GM18498 (cell line): Measurements from ENCODE around the gene GMPR.

Experiments used
- ATAC-seq: cut with Tn5 transposase; IDR thresholded peaks from one replicate; pipeline ENCODE4 v1.9.1; 2021; ENCODE audit warnings: mild to moderate bottlenecking, moderate library complexity; ENCODE audit not compliant: unreplicated experiment

Gene GMPR

DNA sequence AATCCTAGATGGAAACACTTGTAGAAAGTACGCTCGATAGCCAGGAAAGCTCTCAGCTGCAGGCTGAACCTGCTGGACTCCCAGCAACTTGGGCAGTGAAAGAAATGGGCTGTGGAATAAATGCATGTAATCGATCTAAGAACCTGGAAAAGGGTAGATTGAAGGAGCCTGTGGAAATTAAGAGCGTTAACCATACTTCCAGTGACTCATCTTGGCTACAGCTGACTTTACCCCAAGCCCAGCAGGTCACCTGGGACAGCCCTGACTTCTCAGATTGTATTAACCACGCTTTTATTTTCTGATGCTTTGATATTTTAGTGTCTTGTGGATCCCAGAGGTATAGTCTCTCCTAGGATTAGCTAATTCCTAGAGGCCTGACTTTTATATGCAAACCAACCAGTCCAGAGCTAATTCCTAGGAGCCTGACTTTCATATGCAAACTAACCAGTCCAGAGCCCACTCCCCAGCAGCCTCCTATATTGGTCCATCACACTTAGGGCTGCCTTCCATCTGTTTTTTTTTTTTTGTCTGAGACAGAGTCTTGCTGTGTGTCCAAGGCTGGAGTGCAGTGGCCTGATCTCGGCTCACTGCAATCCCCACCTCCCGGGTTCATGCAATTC is 86.3 kb downstream of the GMPR start:
- ATAC-seq: no peak

DNA sequence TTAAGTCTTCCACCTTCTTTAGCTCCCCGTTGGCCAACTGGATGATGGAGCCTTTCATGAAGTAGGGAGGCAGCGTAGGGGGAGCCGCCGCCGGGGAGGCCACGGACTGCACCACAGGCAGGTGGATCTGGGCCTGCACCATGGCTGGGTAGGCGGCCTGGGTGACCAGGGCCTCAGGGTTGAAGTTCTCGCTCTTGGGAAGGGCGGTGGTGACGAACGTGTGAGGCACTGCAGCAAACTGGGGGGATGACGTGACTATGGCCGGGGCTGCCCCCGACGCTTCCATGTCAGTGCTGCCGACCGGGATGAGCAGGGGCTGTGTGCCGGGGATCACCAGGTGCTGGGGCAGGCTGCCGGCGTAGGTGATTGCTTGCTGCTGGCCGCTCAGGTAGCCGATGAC is 88.1 kb downstream of the GMPR start:
- ATAC-seq: no peak

- no peak for ATAC-seq
Observed at GRCh38 chr6:16326971-16327776, 88.8 kb downstream of the GMPR start.

GRCh38 chr6:16327777-16328325 is 89.5 kb downstream of the GMPR start:
- no peak for ATAC-seq

DNA sequence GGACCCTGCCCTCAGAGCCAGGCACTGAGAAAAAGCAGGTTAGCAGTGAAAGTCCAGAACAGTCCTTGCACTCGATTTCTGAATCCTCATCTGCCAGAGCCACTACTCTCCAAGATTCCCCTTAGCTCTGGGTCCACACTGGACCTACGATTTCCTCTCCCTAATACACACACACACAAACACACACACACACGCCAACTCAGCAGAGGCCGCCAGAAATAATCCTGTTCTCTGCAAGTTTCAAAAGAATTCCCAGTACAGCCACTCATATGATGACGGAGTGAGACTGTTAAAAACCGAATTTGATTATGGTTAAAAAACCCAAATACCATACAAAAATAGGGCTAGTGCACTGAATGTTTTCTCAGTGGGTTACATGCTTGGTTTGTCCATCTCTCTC is 90.8 kb downstream of the GMPR start:
- ATAC-seq: no peak

DNA sequence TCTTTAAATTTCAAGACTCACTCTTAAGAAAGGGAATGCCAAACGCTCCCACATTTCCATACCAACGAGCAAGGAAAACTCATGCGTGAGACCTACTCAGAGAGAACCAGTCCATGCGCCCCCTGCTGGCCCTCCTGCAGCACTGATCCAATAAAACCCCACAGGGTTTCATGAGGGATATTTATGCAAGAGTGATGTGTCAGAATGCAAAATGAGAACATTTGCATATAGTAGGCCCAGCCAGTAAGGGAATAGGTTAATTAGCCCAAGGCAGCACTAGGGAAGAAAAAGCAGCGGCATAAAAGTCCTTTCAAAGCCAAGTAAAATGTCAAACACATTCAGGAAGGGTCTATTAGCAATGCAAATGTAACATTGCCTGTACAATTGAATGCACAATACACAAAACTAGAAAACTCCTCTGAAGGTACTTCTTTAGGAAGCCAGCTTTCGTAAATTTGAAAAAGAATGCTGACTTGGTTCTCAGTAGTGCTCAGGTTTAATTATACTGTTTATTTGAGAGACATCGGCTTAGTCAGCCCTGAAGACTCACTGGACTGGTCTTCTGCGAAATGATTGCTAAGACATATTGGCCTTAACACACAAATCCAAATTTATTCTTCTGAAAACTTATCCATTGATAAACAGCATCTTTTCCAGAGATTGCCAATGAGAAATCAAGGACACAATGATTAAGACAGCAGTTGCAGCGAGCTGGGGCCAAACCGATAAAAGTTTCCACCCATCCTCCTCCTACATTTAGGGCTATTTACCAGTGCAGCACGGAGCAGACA is 93.2 kb downstream of the GMPR start:
- ATAC-seq: peak; percentile 41

- peak; percentile 85 for ATAC-seq
Observed at GRCh38 chr6:16332175-16332542, 93.8 kb downstream of the GMPR start.

- ATAC-seq: no peak
Observed at GRCh38 chr6:16333580-16333979, 95.2 kb downstream of the GMPR start.

DNA sequence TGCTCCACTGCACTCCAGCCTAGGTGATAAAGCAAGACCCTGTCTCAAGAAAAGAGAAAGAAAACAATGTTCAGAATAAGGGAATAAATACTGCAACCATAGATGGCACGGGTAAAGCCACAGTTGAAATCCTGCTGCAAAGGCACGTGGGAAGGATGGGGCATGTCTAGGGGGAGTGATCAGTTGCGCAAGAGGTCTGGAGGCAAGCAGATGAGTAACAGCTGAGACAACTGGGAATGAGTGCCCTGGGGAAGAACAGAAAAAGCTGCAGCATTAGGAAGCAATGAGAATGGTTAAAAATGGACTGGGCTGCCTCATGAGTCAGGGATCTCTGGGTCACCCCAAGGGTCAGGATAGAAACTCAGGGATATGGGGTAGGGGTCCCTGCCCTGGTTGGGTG is 96.3 kb downstream of the GMPR start:
- no peak for ATAC-seq

DNA sequence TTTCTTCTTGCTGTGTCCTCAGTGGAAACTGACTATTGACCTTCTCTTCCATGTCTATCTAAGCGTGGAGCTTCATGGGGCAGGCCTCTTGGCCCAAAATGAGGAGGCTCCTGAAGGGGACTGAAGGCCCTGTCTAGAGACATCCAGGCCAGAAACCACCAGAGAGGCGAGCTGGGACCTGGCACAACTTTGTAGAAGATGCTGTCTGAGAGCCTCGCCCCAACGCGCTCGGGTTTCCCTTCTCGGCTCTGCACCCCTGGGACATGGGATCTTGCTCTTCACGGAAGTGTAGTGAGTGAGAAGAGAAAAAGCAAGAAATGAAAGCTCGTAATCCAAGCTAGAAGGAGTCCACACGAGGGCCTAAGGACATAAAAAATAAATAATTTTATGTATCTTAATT is 96.8 kb downstream of the GMPR start:
- no peak for ATAC-seq

DNA sequence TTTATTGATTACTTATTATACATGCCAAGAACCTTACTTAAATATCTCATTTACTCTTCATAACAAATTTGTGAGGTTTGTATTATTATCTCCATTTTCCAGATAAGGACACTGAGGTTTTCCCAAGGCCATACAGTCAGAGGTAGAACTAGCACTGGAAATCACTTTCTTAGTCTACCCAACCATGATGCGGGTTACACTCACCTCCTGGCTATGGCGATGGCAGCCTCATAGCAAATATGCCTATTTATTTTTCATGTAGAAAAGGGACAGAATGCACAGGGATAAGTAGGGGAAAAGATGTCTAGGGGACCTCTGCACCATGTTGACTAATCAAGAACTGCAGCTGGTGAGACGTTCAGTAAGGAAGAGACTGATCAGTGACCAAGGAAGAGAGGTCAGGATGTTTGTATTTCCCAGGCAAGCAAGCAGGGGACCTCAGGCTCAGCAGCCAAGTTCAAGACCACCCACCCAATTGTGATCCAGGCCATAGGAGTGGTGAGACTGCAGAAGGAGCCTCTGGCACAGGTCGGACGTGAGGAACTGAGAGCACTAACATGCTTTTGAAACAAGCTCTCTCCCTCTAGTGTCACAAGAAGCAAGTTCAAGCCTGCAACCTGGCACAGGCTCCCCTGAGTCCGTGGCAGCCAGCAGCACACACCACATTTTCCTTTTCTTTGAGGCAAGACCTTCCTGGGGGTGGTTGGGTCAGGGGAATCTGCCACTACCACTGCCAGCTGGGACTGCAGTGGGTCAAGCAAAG is 97.8 kb downstream of the GMPR start:
- no peak for ATAC-seq

DNA sequence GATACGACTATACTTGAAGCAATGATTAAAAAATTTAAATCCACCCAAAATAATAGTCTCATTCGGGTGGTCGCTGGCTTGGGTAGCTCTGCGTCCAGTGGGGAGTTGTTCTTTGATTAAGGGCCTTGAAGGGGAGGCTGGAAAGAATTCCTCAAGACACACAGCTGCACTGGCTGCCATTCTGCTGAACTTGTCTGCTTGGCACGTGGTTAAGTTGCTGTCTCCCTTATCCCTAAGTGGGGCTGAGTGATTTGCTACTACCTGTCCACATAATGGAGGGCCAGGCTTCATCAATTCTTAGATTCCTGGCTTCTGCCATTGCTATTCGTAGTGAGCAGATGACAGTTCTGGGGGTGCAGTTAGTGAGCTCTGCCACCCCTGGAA is 98.5 kb downstream of the GMPR start:
- ATAC-seq: no peak

- ATAC-seq: no peak
Observed at GRCh38 chr6:16337295-16337975, 99.0 kb downstream of the GMPR start.

- ATAC-seq: no peak
Observed at GRCh38 chr6:16338577-16339264, 100.3 kb downstream of the GMPR start.

DNA sequence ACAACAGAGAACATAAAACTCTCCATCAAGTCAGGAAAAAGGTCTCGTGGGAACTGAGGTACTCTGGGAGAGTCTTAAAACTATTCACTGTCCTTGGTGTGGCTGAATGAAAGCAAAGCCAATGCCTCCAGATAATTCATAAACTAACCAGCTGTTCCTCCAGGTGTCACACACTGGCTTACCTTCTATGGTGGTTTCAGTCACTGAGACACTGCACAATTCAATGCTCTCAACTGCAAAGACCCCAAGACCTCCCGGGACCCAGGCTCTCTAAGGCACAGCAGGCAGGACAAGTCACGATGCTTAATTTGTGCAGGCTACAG is 100.8 kb downstream of the GMPR start:
- ATAC-seq: no peak

DNA sequence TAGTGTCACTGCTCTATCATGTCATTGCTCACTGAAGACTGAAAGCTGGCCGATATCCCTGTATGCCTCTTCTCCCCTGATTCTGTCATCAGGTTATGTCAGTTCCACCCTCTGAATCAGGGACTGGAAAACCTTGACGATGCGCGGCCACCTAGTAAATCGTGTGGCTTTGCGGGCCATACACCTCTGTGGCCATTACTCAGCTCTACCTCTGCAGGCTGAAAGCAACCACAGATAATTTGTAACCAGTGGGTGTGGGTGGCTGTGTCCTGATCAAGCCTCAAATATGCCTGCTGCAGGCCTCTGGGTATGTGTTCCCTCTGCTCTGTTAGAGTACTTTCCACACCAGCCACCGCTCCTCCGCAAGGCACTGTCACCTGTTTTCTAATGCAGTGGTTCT is 105.2 kb downstream of the GMPR start:
- no peak for ATAC-seq

- ATAC-seq: no peak
Observed at GRCh38 chr6:16344756-16345155, 106.4 kb downstream of the GMPR start.
